T-cell (primary cell): ENCODE data around the gene MYO5A. TPM values are rescaled to one million over a fixed set of nuclear protein-coding genes. Genes with fewer than 3 reads are reported as not detected.

Source experiments
- ATAC-seq, 4 experiments: fragments of 200-7000 bp in 3 of 4; fragments of 150-1000 bp in 1 of 4; cut with Tn5 transposase; replicated peaks in 1 of 4; 1 replicate in 3 of 4; 2 replicates in 1 of 4; pipeline ENCODE4 v1.10.0; 2021; ENCODE audit warnings: moderate library complexity in 3 of 4, mild to moderate bottlenecking in 2 of 4, moderate number of reproducible peaks in 1 of 4
- CTCF ChIA-PET, 2 donors: fragments of 300-600 bp; sonication (Branson Sonifier 250); formaldehyde crosslinking; loops; one replicate each; lab custom pipeline; 2022; ENCODE audit warnings: antibody characterized with exemption in 2 of 2; lab: Charles Lee
- POLR2A ChIA-PET, 2 donors: fragments of 300-600 bp; sonication (Branson Sonifier 250); formaldehyde crosslinking; loops; one replicate each; lab custom pipeline; 2022; ENCODE audit warnings: antibody characterized with exemption in 2 of 2; lab: Charles Lee
- DNase-seq, 35 experiments: peaks; one replicate each; pipeline versions ENCODE4 v3.0.0 to v3.0.0-alpha.2; 2013 to 2023
- H3K27ac ChIP-seq: one replicate; pipeline ENCODE4 v1.5.1; 2013; ENCODE audit warnings: low read length
- H3K27me3 ChIP-seq, 2 experiments: replicated peaks in 1 of 2; 1 replicate in 1 of 2; 2 replicates in 1 of 2; pipeline versions ENCODE4 v1.6.1 to v1.7.0; 2013; ENCODE audit warnings: low read length in 1 of 2, mixed read lengths in 1 of 2; ENCODE audit not compliant: control insufficient read depth in 2 of 2, insufficient read depth in 2 of 2; ENCODE audit errors: extremely low read depth in 1 of 2
- H3K36me3 ChIP-seq, 2 donors: 1 replicate in 1 of 2; 2 replicates in 1 of 2; pipeline versions ENCODE4 v1.6.1 to v1.7.0; 2013; ENCODE audit warnings: low read length in 1 of 2; ENCODE audit not compliant: control insufficient read depth in 2 of 2, insufficient read depth in 1 of 2; ENCODE audit errors: extremely low read depth in 1 of 2
- H3K4me1 ChIP-seq, 2 experiments: 1 replicate in 1 of 2; 2 replicates in 1 of 2; pipeline versions ENCODE4 v1.6.1 to v1.7.0; 2013; ENCODE audit warnings: low read length in 2 of 2, mixed read lengths in 1 of 2; ENCODE audit not compliant: insufficient read depth in 2 of 2, control insufficient read depth in 1 of 2; ENCODE audit errors: extremely low read depth in 1 of 2
- H3K4me3 ChIP-seq, 2 donors: 1 replicate in 1 of 2; 2 replicates in 1 of 2; pipeline versions ENCODE4 v1.5.1 to v1.7.0; 2013; ENCODE audit warnings: mild to moderate bottlenecking in 2 of 2, low read length in 1 of 2, moderate library complexity in 1 of 2; ENCODE audit not compliant: control insufficient read depth in 1 of 2; ENCODE audit errors: extremely low read depth in 1 of 2
- H3K9me3 ChIP-seq: 2 replicates; pipeline ENCODE4 v1.7.0; 2013
- H3K27ac Mint-ChIP-seq, 2 donors: one replicate each; pipeline ENCODE4 v1.8.0; 2020 to 2021; ENCODE audit warnings: mild to moderate bottlenecking in 2 of 2, mixed read lengths in 2 of 2
- H3K27me3 Mint-ChIP-seq, 2 donors: one replicate each; pipeline ENCODE4 v1.8.0; 2021 to 2022; ENCODE audit warnings: mixed read lengths in 2 of 2
- H3K36me3 Mint-ChIP-seq: one replicate; pipeline ENCODE4 v1.8.0; 2021; ENCODE audit warnings: mixed read lengths
- H3K4me1 Mint-ChIP-seq, 3 donors: one replicate each; pipeline ENCODE4 v1.8.0; 2020 to 2022; ENCODE audit warnings: mixed read lengths in 3 of 3, mild to moderate bottlenecking in 1 of 3
- H3K4me3 Mint-ChIP-seq, 3 donors: one replicate each; pipeline ENCODE4 v1.8.0; 2020 to 2022; ENCODE audit warnings: mild to moderate bottlenecking in 3 of 3, mixed read lengths in 3 of 3, moderate library complexity in 3 of 3
- H3K9me3 Mint-ChIP-seq, 3 donors: one replicate each; pipeline ENCODE4 v1.8.0; 2020 to 2022; ENCODE audit warnings: mixed read lengths in 3 of 3
- WGBS: methylation state at CpG from one replicate; pipeline ENCODE4 v1.1.5; 2013; ENCODE audit warnings: missing lambda C conversion rate; ENCODE audit not compliant: insufficient coverage; 5-methylcytosine and 5-hydroxymethylcytosine counted together
- total RNA-seq, 35 experiments: library from RNA in 6 of 35; stranded (reverse) in 6 of 35; fragments of 120-200 nt in 1 of 35; gene quantifications; one replicate each; pipeline versions ENCODE4 v1.2.1 to v1.2.4 and lab custom pipeline; 2013 to 2026

Gene MYO5A
- total RNA-seq, 5 donors from 2014 or later (not counting 1 experiment from before 2014, with no cell fraction given), result 25.2 to 46.6 (median 29.5) TPM

- no peaks in the 10 kb centered on the region for H3K27me3 ChIP-seq
- H3K9me3 ChIP-seq, result no peaks in the 10 kb centered on the region
- Mint-ChIP-seq H3K4me1 (peaks cover 46 to 56% (median 51%) of the 10 kb centered on the region in 3 donors), H3K36me3 (no peaks in the 10 kb centered on the region), H3K27ac (peak overlapping the region in 1 of 2 donors; percentile 35), H3K4me3 (no peak overlapping the region), H3K9me3 (no peaks in the 10 kb centered on the region), H3K27me3 (no peaks in the 10 kb centered on the region)
- H3K27ac ChIP-seq, result no peak overlapping the region
- H3K36me3 ChIP-seq, result no peaks in the 10 kb centered on the region
- DNase-seq (peak in 1 of 35 experiments; percentile 5), ATAC-seq (no peak)
- 100% methylated on average over 5 of the region's 6 CpGs for WGBS
- H3K4me1 ChIP-seq, result peaks cover 4 to 7% of the 10 kb centered on the region in 2 experiments
- H3K4me3 ChIP-seq, result no peak overlapping the region
- CTCF ChIA-PET, result no interaction called here
- POLR2A ChIA-PET, result interaction anchor here in 1 of 2 donors (0.7 kb wide), 1 partner anchor 18 kb away, joined by 3 read pairs; no protein-coding TSS in a partner anchor
Measured at GRCh38 chr15:52505151-52505550, 23.5 kb downstream of the MYO5A start.

DNA sequence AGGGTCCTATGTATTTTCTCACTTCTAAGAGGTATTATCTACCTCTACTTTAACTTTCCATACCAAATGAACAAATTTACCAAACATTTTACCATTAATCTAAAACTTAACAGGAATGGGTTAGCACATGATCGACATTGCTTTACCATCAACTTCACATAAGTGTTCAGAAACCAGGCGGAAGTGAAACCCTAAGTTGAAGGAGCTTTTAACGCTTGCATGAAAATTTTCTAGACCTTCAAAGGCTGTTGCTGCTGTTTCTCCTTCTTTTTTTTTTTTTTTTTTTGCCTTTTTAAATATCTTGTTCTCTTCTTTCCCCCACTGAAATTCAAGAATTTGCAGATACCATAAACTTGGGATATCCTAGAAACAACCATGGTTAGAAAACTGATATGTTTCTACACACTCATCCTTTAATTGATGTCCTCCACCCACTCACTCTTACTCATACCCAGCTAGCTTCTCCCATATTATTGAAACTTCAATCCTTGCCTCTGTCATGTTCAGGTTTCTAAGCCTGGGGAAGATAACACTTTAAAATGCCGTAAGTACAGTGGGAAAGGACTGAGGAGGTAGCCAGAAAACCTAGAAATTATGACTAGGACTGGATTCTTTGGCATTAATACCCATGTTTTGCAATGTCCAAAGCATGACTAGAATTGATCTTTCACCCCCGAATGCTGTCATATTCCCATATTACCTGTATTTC, 24.7 kb downstream of the MYO5A start:
- CTCF ChIA-PET, result interaction anchor here (0.6 to 0.7 kb wide), 4 partner anchors 44 to 307 kb away, joined by 3 to 7 read pairs (median 4); no protein-coding TSS in a partner anchor
- DNase-seq (peak in 1 of 35 experiments; percentile 25), ATAC-seq (peak in 3 of 4 experiments; percentile 48 to 58 (median 50))
- H3K27me3 Mint-ChIP-seq, result no peaks in the 10 kb centered on the region
- POLR2A ChIA-PET, result no interaction called here
- H3K9me3 ChIP-seq, result no peaks in the 10 kb centered on the region
- no peaks in the 10 kb centered on the region for H3K9me3 Mint-ChIP-seq
- H3K27me3 ChIP-seq, result no peaks in the 10 kb centered on the region
- no peak overlapping the region for H3K27ac ChIP-seq
- H3K36me3 ChIP-seq, result no peaks in the 10 kb centered on the region
- peak overlapping the region in 1 of 3 donors; percentile 10 for H3K4me3 Mint-ChIP-seq
- H3K4me1 ChIP-seq, result peaks cover 4 to 7% of the 10 kb centered on the region in 2 experiments
- H3K36me3 Mint-ChIP-seq, result no peaks in the 10 kb centered on the region
- peak overlapping the region; percentile 25 to 50 for H3K27ac Mint-ChIP-seq
- H3K4me1 Mint-ChIP-seq, result peaks cover 40 to 56% (median 45%) of the 10 kb centered on the region in 3 donors
- no peak overlapping the region for H3K4me3 ChIP-seq
- WGBS, result 70% methylated on average over 1 of the region's 5 CpGs

GRCh38 chr15:52502608-52503007, 26.1 kb downstream of the MYO5A start:
- CTCF ChIA-PET, result interaction anchor here in 1 of 2 donors (0.6 kb wide), 1 partner anchor 275 kb away, joined by 3 read pairs; no protein-coding TSS in a partner anchor
- DNase-seq (no peak), ATAC-seq (no peak)
- H3K27me3 Mint-ChIP-seq, result no peaks in the 10 kb centered on the region
- Histone ChIP-seq H3K27ac (no peak overlapping the region), H3K27me3 (no peaks in the 10 kb centered on the region), H3K36me3 (no peaks in the 10 kb centered on the region), H3K9me3 (no peaks in the 10 kb centered on the region), H3K4me3 (no peak overlapping the region), H3K4me1 (peaks cover 4 to 7% of the 10 kb centered on the region in 2 experiments)
- no peak overlapping the region for H3K4me3 Mint-ChIP-seq
- H3K36me3 Mint-ChIP-seq, result no peaks in the 10 kb centered on the region
- POLR2A ChIA-PET, result no interaction called here
- no peaks in the 10 kb centered on the region for H3K9me3 Mint-ChIP-seq
- no CpG with 5 or more reads among the region's 1 CpG for WGBS
- H3K4me1 Mint-ChIP-seq, result peaks cover 35 to 52% (median 42%) of the 10 kb centered on the region in 3 donors
- no peak overlapping the region for H3K27ac Mint-ChIP-seq

GRCh38 chr15:52499506-52499905, 29.2 kb downstream of the MYO5A start:
- H3K4me3 Mint-ChIP-seq, result no peak overlapping the region
- peaks cover 2 to 4% of the 10 kb centered on the region in 2 experiments for H3K4me1 ChIP-seq
- no peaks in the 10 kb centered on the region for H3K9me3 ChIP-seq
- H3K9me3 Mint-ChIP-seq, result no peaks in the 10 kb centered on the region
- ChIA-PET POLR2A (interaction anchor here in 1 of 2 donors (0.7 kb wide), 1 partner anchor 9 kb away, joined by 3 read pairs; no protein-coding TSS in a partner anchor), CTCF (no interaction called here)
- H3K4me1 Mint-ChIP-seq, result peaks cover 35 to 46% (median 43%) of the 10 kb centered on the region in 3 donors
- WGBS, result no CpG with 5 or more reads among the region's 3 CpGs
- H3K4me3 ChIP-seq, result no peak overlapping the region
- H3K27me3 Mint-ChIP-seq, result no peaks in the 10 kb centered on the region
- ATAC-seq (no peak), DNase-seq (no peak)
- H3K27ac ChIP-seq, result no peak overlapping the region
- H3K36me3 Mint-ChIP-seq, result no peaks in the 10 kb centered on the region
- H3K36me3 ChIP-seq, result no peaks in the 10 kb centered on the region
- no peaks in the 10 kb centered on the region for H3K27me3 ChIP-seq
- H3K27ac Mint-ChIP-seq, result no peak overlapping the region

DNA sequence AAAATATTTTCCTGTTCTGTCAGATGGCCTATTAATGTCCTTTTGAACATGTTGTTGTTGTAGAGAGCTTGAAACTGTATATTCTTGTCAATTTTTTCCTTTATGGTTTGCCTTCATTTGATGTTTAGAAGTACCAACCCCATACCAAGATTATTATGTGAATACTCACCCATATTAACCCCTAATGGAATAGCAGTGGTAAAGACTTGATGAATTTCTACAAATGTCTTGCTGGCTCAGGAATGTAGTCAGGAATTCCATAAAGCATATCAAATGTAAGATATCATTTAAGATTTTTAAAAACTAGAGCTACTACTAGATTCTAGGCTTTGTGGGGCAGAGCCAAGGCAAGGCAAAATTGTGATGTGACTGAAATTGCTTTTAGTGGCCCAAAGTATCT, 30.0 kb downstream of the MYO5A start:
- H3K27ac ChIP-seq, result no peak overlapping the region
- CTCF ChIA-PET, result interaction anchor here in 1 of 2 donors (0.7 kb wide), 1 partner anchor 142 kb away, joined by 4 read pairs; no protein-coding TSS in a partner anchor
- no peak overlapping the region for H3K4me3 ChIP-seq
- DNase-seq (no peak), ATAC-seq (no peak)
- no peaks in the 10 kb centered on the region for H3K4me1 ChIP-seq
- no peaks in the 10 kb centered on the region for H3K27me3 ChIP-seq
- Mint-ChIP-seq H3K9me3 (no peaks in the 10 kb centered on the region), H3K4me1 (peaks cover 32 to 40% (median 38%) of the 10 kb centered on the region in 3 donors), H3K36me3 (no peaks in the 10 kb centered on the region), H3K27me3 (no peaks in the 10 kb centered on the region), H3K4me3 (no peak overlapping the region), H3K27ac (no peak overlapping the region)
- POLR2A ChIA-PET, result interaction anchor here in 1 of 2 donors (0.6 to 0.7 kb wide), 2 partner anchors 10 kb away, joined by 3 read pairs; no protein-coding TSS in a partner anchor
- no peaks in the 10 kb centered on the region for H3K36me3 ChIP-seq
- no peaks in the 10 kb centered on the region for H3K9me3 ChIP-seq

- no peak for DNase-seq
Measured at GRCh38 chr15:52496776-52497470, 31.8 kb downstream of the MYO5A start.

More at GRCh38 chr15:52496776-52497470, 31.8 kb downstream of the MYO5A start:
- H3K4me3 ChIP-seq, result no peak overlapping the region
- ChIA-PET POLR2A (no interaction called here), CTCF (no interaction called here)
- Mint-ChIP-seq H3K27me3 (no peaks in the 10 kb centered on the region), H3K9me3 (no peaks in the 10 kb centered on the region), H3K4me3 (no peak overlapping the region), H3K4me1 (peaks cover 26 to 43% (median 32%) of the 10 kb centered on the region in 3 donors), H3K36me3 (no peaks in the 10 kb centered on the region), H3K27ac (no peak overlapping the region)
- no peaks in the 10 kb centered on the region for H3K4me1 ChIP-seq
- ATAC-seq, result peak in 1 of 4 experiments; percentile 46
- no peaks in the 10 kb centered on the region for H3K27me3 ChIP-seq
- H3K27ac ChIP-seq, result no peak overlapping the region
- WGBS, result no CpG with 5 or more reads among the region's 6 CpGs
- H3K36me3 ChIP-seq, result no peaks in the 10 kb centered on the region
- H3K9me3 ChIP-seq, result no peaks in the 10 kb centered on the region
